DOHH2 (cell line): ENCODE data around the gene GALK2.

Source experiments
- H3F3A ChIP-seq: fragments of 200-600 bp; sonication (generic), shearing (Covaris generic); 2 replicates; pipeline ENCODE4 v1.6.0; 2016; ENCODE audit warnings: antibody characterized with exemption, mild to moderate bottlenecking; ENCODE audit not compliant: control insufficient read depth, insufficient read depth
- H3K27ac ChIP-seq: fragments of 200-600 bp; sonication (generic); 2 replicates; pipeline ENCODE4 v1.5.1; 2014; ENCODE audit warnings: low read depth, mild to moderate bottlenecking, low read length, moderate library complexity
- H3K27me3 ChIP-seq: fragments of 200-600 bp; sonication (generic); 2 replicates; pipeline ENCODE4 v1.6.1; 2014; ENCODE audit warnings: mild to moderate bottlenecking, low read length, mixed read lengths; ENCODE audit not compliant: control insufficient read depth
- H3K36me3 ChIP-seq: fragments of 200-600 bp; sonication (generic); 2 replicates; pipeline ENCODE4 v1.6.1; 2014; ENCODE audit warnings: mild to moderate bottlenecking, low read length, moderate library complexity, mixed read lengths; ENCODE audit not compliant: control insufficient read depth
- H3K4me1 ChIP-seq: fragments of 200-600 bp; sonication (generic); 2 replicates; pipeline ENCODE4 v1.6.1; 2014; ENCODE audit warnings: mild to moderate bottlenecking, low read length, mixed read lengths; ENCODE audit not compliant: control insufficient read depth
- H3K4me2 ChIP-seq: fragments of 200-600 bp; sonication (generic); 2 replicates; pipeline ENCODE4 v1.6.0; 2014; ENCODE audit warnings: mild to moderate bottlenecking, low read length, moderate library complexity
- H3K4me3 ChIP-seq: fragments of 200-600 bp; sonication (generic); 2 replicates; pipeline ENCODE4 v1.5.1; 2014; ENCODE audit warnings: mild to moderate bottlenecking, low read length, mixed read lengths
- H3K79me2 ChIP-seq: fragments of 200-600 bp; sonication (generic); 2 replicates; pipeline ENCODE4 v1.6.1; 2014; ENCODE audit warnings: mild to moderate bottlenecking, low read length, mixed read lengths; ENCODE audit not compliant: control insufficient read depth
- H3K9me2 ChIP-seq: fragments of 200-600 bp; sonication (generic); replicated peaks from 2 replicates; pipeline ENCODE4 v1.6.1; 2014; ENCODE audit warnings: mild to moderate bottlenecking, low read length, mixed read lengths; ENCODE audit not compliant: control insufficient read depth
- H3K9me3 ChIP-seq: fragments of 200-600 bp; sonication (generic); 2 replicates; pipeline ENCODE4 v1.6.1; 2014; ENCODE audit warnings: antibody characterized with exemption, low read length, mixed read lengths; ENCODE audit not compliant: control insufficient read depth, insufficient read depth
- H4K20me1 ChIP-seq: fragments of 200-600 bp; sonication (generic); 2 replicates; pipeline ENCODE4 v1.6.0; 2014; ENCODE audit warnings: low read depth, mild to moderate bottlenecking, antibody characterized with exemption, low read length, moderate library complexity; ENCODE audit not compliant: control insufficient read depth, insufficient read depth
- CTCF ChIP-seq: fragments of 200-600 bp; sonication (generic); IDR thresholded peaks from one replicate; pipeline ENCODE4 v1.5.1; 2014; ENCODE audit warnings: antibody characterized with exemption, mild to moderate bottlenecking, low read depth, low read length; ENCODE audit not compliant: poor library complexity, severe bottlenecking
- EZH2phosphoT487 ChIP-seq: fragments of 200-600 bp; sonication (generic); IDR thresholded peaks from 2 replicates; pipeline ENCODE4 v1.6.1; 2017; ENCODE audit warnings: borderline replicate concordance, mild to moderate bottlenecking, antibody characterized with exemption, low read length, moderate library complexity, mixed read lengths

GALK2 gene

GRCh38 chr15:49238342-49238741 is 68.3 kb downstream of the GALK2 start:
- H3K9me3 ChIP-seq = no peaks in the 10 kb centered on the region
- no peaks in the 10 kb centered on the region for H3K9me2 ChIP-seq
- H3K4me1 ChIP-seq = peaks cover 8% of the 10 kb centered on the region
- H3K79me2 ChIP-seq = no peaks in the 10 kb centered on the region
- H4K20me1 ChIP-seq = no peaks in the 10 kb centered on the region
- H3K27me3 ChIP-seq = no peaks in the 10 kb centered on the region
- H3K4me3 ChIP-seq = no peak overlapping the region
- H3K36me3 ChIP-seq = peaks cover 24% of the 10 kb centered on the region
- no peaks in the 10 kb centered on the region for H3F3A ChIP-seq
- no peak overlapping the region for H3K4me2 ChIP-seq
- no peak overlapping the region for H3K27ac ChIP-seq
- TF ChIP-seq CTCF = no peak
- TF ChIP-seq EZH2phosphoT487 = no peak

GRCh38 chr15:49239105-49239504 is 69.1 kb downstream of the GALK2 start:
- Histone ChIP-seq H3K27me3 (no peaks in the 10 kb centered on the region), H3K27ac (no peak overlapping the region), H3F3A (no peaks in the 10 kb centered on the region), H3K4me3 (no peak overlapping the region), H3K4me1 (peaks cover 8% of the 10 kb centered on the region), H3K9me2 (no peaks in the 10 kb centered on the region), H3K36me3 (peaks cover 27% of the 10 kb centered on the region), H4K20me1 (no peaks in the 10 kb centered on the region), H3K79me2 (no peaks in the 10 kb centered on the region), H3K9me3 (no peaks in the 10 kb centered on the region), H3K4me2 (no peak overlapping the region)
- no peak for TF ChIP-seq EZH2phosphoT487

- Histone ChIP-seq H3K9me3 (no peaks in the 10 kb centered on the region), H3K79me2 (no peaks in the 10 kb centered on the region), H3K27me3 (no peaks in the 10 kb centered on the region), H4K20me1 (no peaks in the 10 kb centered on the region), H3F3A (no peaks in the 10 kb centered on the region), H3K4me2 (no peak overlapping the region), H3K4me1 (no peaks in the 10 kb centered on the region), H3K4me3 (no peak overlapping the region), H3K27ac (no peak overlapping the region), H3K36me3 (peaks cover 24% of the 10 kb centered on the region), H3K9me2 (no peaks in the 10 kb centered on the region)
- TF ChIP-seq EZH2phosphoT487 (no peak), CTCF (no peak)
Measured at GRCh38 chr15:49242820-49243219, 72.8 kb downstream of the GALK2 start.

- TF ChIP-seq EZH2phosphoT487 (no peak), CTCF (no peak)
- H3K4me2 ChIP-seq = no peak overlapping the region
Measured at GRCh38 chr15:49247556-49248110, 77.6 kb downstream of the GALK2 start.

More at GRCh38 chr15:49247556-49248110, 77.6 kb downstream of the GALK2 start:
- Histone ChIP-seq H3K4me3 (no peak overlapping the region), H4K20me1 (no peaks in the 10 kb centered on the region), H3K9me2 (no peaks in the 10 kb centered on the region), H3F3A (no peaks in the 10 kb centered on the region), H3K36me3 (peaks cover 16% of the 10 kb centered on the region), H3K9me3 (no peaks in the 10 kb centered on the region), H3K27me3 (no peaks in the 10 kb centered on the region), H3K79me2 (no peaks in the 10 kb centered on the region), H3K27ac (no peak overlapping the region), H3K4me1 (peaks cover 10% of the 10 kb centered on the region)
